Measurements from ENCODE around the gene THBS4.

The THBS4 gene

GRCh38 chr5:80055491-80056170 lies 20.5 kb downstream of the THBS4 start:
- Histone ChIP-seq H4K12ac (ENCODE audit: low read depth, low read length) (no peak overlapping the region), H2BK5ac (ENCODE audit: low read depth, low read length, poor library complexity) (no peak overlapping the region), H3K9me3 (ENCODE audit: insufficient read depth, low read depth, low read length) (no peaks in the 10 kb centered on the region), H3K9ac (ENCODE audit: low read length) (no peak overlapping the region), H2BK120ac (ENCODE audit: insufficient read depth, low read length, poor library complexity) (no peak overlapping the region), H3K27me3 (ENCODE audit: insufficient read depth, low read length) (no peaks in the 10 kb centered on the region), H3K18ac (ENCODE audit: low read length) (no peak overlapping the region), H3K4me3 (ENCODE audit: low read depth, low read length) (no peak overlapping the region), H3K36me3 (ENCODE audit: control insufficient read depth in 1 of 2, insufficient read depth in 2 of 2, low read length in 2 of 2) (no peaks in the 10 kb centered on the region), H3K4me2 (ENCODE audit: low read length) (no peak overlapping the region), H3K79me2 (ENCODE audit: control insufficient read depth, insufficient read depth, low read length, poor library complexity) (no peaks in the 10 kb centered on the region), H3K4ac (ENCODE audit: low read depth, low read length) (no peak overlapping the region), H3K14ac (ENCODE audit: low read length) (no peak overlapping the region), H3K4me1 (ENCODE audit: control insufficient read depth in 1 of 2, insufficient read depth in 2 of 2, low read length in 2 of 2) (peaks cover 0 to 7% of the 10 kb centered on the region in 2 experiments), H3K27ac (ENCODE audit: low read depth, low read length) (no peak overlapping the region), H2BK12ac (ENCODE audit: low read length) (no peak overlapping the region), H4K91ac (ENCODE audit: low read depth, low read length) (no peak overlapping the region), H3K79me1 (ENCODE audit: low read length) (no peaks in the 10 kb centered on the region), H4K8ac (ENCODE audit: low read depth, low read length) (no peak overlapping the region), H3K23ac (ENCODE audit: low read length) (no peak overlapping the region), H2AK5ac (ENCODE audit: low read length) (no peak overlapping the region), H2AFZ (ENCODE audit: insufficient read depth, low read length, poor library complexity) (no peak overlapping the region)
- WGBS (ENCODE audit: extremely low coverage, insufficient coverage, insufficient read length) = no CpG with 5 or more reads among the region's 11 CpGs
- peak; percentile 3 to 8 for DNase-seq

GRCh38 chr5:80057099-80057498 lies 22.0 kb downstream of the THBS4 start:
- Histone ChIP-seq H4K91ac (ENCODE audit: low read depth, low read length) (no peak overlapping the region), H3K23ac (ENCODE audit: low read length) (no peak overlapping the region), H2BK120ac (ENCODE audit: insufficient read depth, low read length, poor library complexity) (no peak overlapping the region), H2AK5ac (ENCODE audit: low read length) (no peak overlapping the region), H3K4ac (ENCODE audit: low read depth, low read length) (no peak overlapping the region), H3K14ac (ENCODE audit: low read length) (no peak overlapping the region), H3K9ac (ENCODE audit: low read length) (no peak overlapping the region), H3K27ac (ENCODE audit: low read depth, low read length) (no peak overlapping the region), H3K36me3 (ENCODE audit: control insufficient read depth in 1 of 2, insufficient read depth in 2 of 2, low read length in 2 of 2) (no peaks in the 10 kb centered on the region), H2BK12ac (ENCODE audit: low read length) (no peak overlapping the region), H3K9me3 (ENCODE audit: insufficient read depth, low read depth, low read length) (no peaks in the 10 kb centered on the region), H3K4me3 (ENCODE audit: low read depth, low read length) (no peak overlapping the region), H3K79me1 (ENCODE audit: low read length) (no peaks in the 10 kb centered on the region), H4K8ac (ENCODE audit: low read depth, low read length) (no peak overlapping the region), H3K18ac (ENCODE audit: low read length) (no peak overlapping the region), H2AFZ (ENCODE audit: insufficient read depth, low read length, poor library complexity) (no peak overlapping the region), H3K27me3 (ENCODE audit: insufficient read depth, low read length) (no peaks in the 10 kb centered on the region), H3K4me1 (ENCODE audit: control insufficient read depth in 1 of 2, insufficient read depth in 2 of 2, low read length in 2 of 2) (peaks cover 0 to 8% of the 10 kb centered on the region in 2 experiments), H3K4me2 (ENCODE audit: low read length) (no peak overlapping the region), H3K79me2 (ENCODE audit: control insufficient read depth, insufficient read depth, low read length, poor library complexity) (no peaks in the 10 kb centered on the region), H2BK5ac (ENCODE audit: low read depth, low read length, poor library complexity) (no peak overlapping the region), H4K12ac (ENCODE audit: low read depth, low read length) (no peak overlapping the region)
- no peak for DNase-seq
- WGBS (ENCODE audit: extremely low coverage, insufficient coverage, insufficient read length) = no CpG with 5 or more reads among the region's 2 CpGs

- no peak overlapping the region for H2BK12ac ChIP-seq (ENCODE audit: low read length)
- DNase-seq = no peak
- H4K8ac ChIP-seq (ENCODE audit: low read depth, low read length) = no peak overlapping the region
- H2BK5ac ChIP-seq (ENCODE audit: low read depth, low read length, poor library complexity) = no peak overlapping the region
- H3K23ac ChIP-seq (ENCODE audit: low read length) = no peak overlapping the region
- H3K27ac ChIP-seq (ENCODE audit: low read depth, low read length) = no peak overlapping the region
- no peak overlapping the region for H3K14ac ChIP-seq (ENCODE audit: low read length)
- H3K4ac ChIP-seq (ENCODE audit: low read depth, low read length) = no peak overlapping the region
- H3K9me3 ChIP-seq (ENCODE audit: insufficient read depth, low read depth, low read length) = no peaks in the 10 kb centered on the region
- no peak overlapping the region for H3K18ac ChIP-seq (ENCODE audit: low read length)
- H3K36me3 ChIP-seq (ENCODE audit: control insufficient read depth in 1 of 2, insufficient read depth in 2 of 2, low read length in 2 of 2) = no peaks in the 10 kb centered on the region
- WGBS (ENCODE audit: extremely low coverage, insufficient coverage, insufficient read length) = no CpG with 5 or more reads among the region's 2 CpGs
- no peak overlapping the region for H3K4me2 ChIP-seq (ENCODE audit: low read length)
- H3K79me1 ChIP-seq (ENCODE audit: low read length) = no peaks in the 10 kb centered on the region
- peaks cover 0 to 8% of the 10 kb centered on the region in 2 experiments for H3K4me1 ChIP-seq (ENCODE audit: control insufficient read depth in 1 of 2, insufficient read depth in 2 of 2, low read length in 2 of 2)
- no peak overlapping the region for H2AK5ac ChIP-seq (ENCODE audit: low read length)
- no peak overlapping the region for H2BK120ac ChIP-seq (ENCODE audit: insufficient read depth, low read length, poor library complexity)
- H3K9ac ChIP-seq (ENCODE audit: low read length) = no peak overlapping the region
- H4K91ac ChIP-seq (ENCODE audit: low read depth, low read length) = no peak overlapping the region
- H3K79me2 ChIP-seq (ENCODE audit: control insufficient read depth, insufficient read depth, low read length, poor library complexity) = no peaks in the 10 kb centered on the region
- no peak overlapping the region for H4K12ac ChIP-seq (ENCODE audit: low read depth, low read length)
- no peaks in the 10 kb centered on the region for H3K27me3 ChIP-seq (ENCODE audit: insufficient read depth, low read length)
- no peak overlapping the region for H3K4me3 ChIP-seq (ENCODE audit: low read depth, low read length)
- no peak overlapping the region for H2AFZ ChIP-seq (ENCODE audit: insufficient read depth, low read length, poor library complexity)
Measured at GRCh38 chr5:80057921-80058320, 22.8 kb downstream of the THBS4 start.

- no peaks in the 10 kb centered on the region for H3K36me3 ChIP-seq (ENCODE audit: control insufficient read depth in 1 of 2, insufficient read depth in 2 of 2, low read length in 2 of 2)
- no peak overlapping the region for H3K14ac ChIP-seq (ENCODE audit: low read length)
- H2BK5ac ChIP-seq (ENCODE audit: low read depth, low read length, poor library complexity) = no peak overlapping the region
- no peak overlapping the region for H4K12ac ChIP-seq (ENCODE audit: low read depth, low read length)
- H2AK5ac ChIP-seq (ENCODE audit: low read length) = no peak overlapping the region
- H3K79me1 ChIP-seq (ENCODE audit: low read length) = no peaks in the 10 kb centered on the region
- H3K9ac ChIP-seq (ENCODE audit: low read length) = no peak overlapping the region
- no peak overlapping the region for H2BK12ac ChIP-seq (ENCODE audit: low read length)
- DNase-seq = no peak
- no CpG with 5 or more reads among the region's 18 CpGs for WGBS (ENCODE audit: extremely low coverage, insufficient coverage, insufficient read length)
- H4K8ac ChIP-seq (ENCODE audit: low read depth, low read length) = no peak overlapping the region
- no peak overlapping the region for H2BK120ac ChIP-seq (ENCODE audit: insufficient read depth, low read length, poor library complexity)
- H3K27me3 ChIP-seq (ENCODE audit: insufficient read depth, low read length) = no peaks in the 10 kb centered on the region
- no peak overlapping the region for H3K4ac ChIP-seq (ENCODE audit: low read depth, low read length)
- peaks cover 0 to 8% of the 10 kb centered on the region in 2 experiments for H3K4me1 ChIP-seq (ENCODE audit: control insufficient read depth in 1 of 2, insufficient read depth in 2 of 2, low read length in 2 of 2)
- no peaks in the 10 kb centered on the region for H3K9me3 ChIP-seq (ENCODE audit: insufficient read depth, low read depth, low read length)
- H3K4me3 ChIP-seq (ENCODE audit: low read depth, low read length) = no peak overlapping the region
- H3K27ac ChIP-seq (ENCODE audit: low read depth, low read length) = no peak overlapping the region
- H3K18ac ChIP-seq (ENCODE audit: low read length) = no peak overlapping the region
- no peak overlapping the region for H4K91ac ChIP-seq (ENCODE audit: low read depth, low read length)
- H3K4me2 ChIP-seq (ENCODE audit: low read length) = no peak overlapping the region
- no peaks in the 10 kb centered on the region for H3K79me2 ChIP-seq (ENCODE audit: control insufficient read depth, insufficient read depth, low read length, poor library complexity)
- no peak overlapping the region for H3K23ac ChIP-seq (ENCODE audit: low read length)
- no peak overlapping the region for H2AFZ ChIP-seq (ENCODE audit: insufficient read depth, low read length, poor library complexity)
Measured at GRCh38 chr5:80059354-80059980, 24.3 kb downstream of the THBS4 start.

Data from trophoblast cell (in vitro differentiated cells and primary cell).